ENCODE measurements around the gene GPR31.
"Not testable (repeated sequence)": the region's sequence is repeated elsewhere in the genome, so short reads cannot be mapped to it uniquely, and the experiment has no call there.

The GPR31 gene

GRCh38 chr6:167157863-167158262 lies at the start of gene GPR31:
Gene GPR31, minus strand, starts transcription at chr6:167157980. Its CDS starts 149 bp downstream, at chr6:167157831.
- no peak for DNase-seq

- no peak for DNase-seq
Observed at GRCh38 chr6:167207527-167207926, 49.7 kb upstream of the GPR31 start.

GRCh38 chr6:167205316-167205715 lies 47.5 kb upstream of the GPR31 start:
- not testable (repeated sequence) for DNase-seq

- DNase-seq: not testable (repeated sequence)
Observed at GRCh38 chr6:167204059-167204348, 46.2 kb upstream of the GPR31 start.

- peak in 5 of 56 donors; percentile 9 to 29 (median 18) for DNase-seq
Observed at GRCh38 chr6:167203261-167204058, 45.7 kb upstream of the GPR31 start.

GRCh38 chr6:167202613-167203012 lies 44.8 kb upstream of the GPR31 start:
- DNase-seq: not testable (repeated sequence)

GRCh38 chr6:167200806-167201205 lies 43.0 kb upstream of the GPR31 start:
- DNase-seq: no peak

GRCh38 chr6:167195941-167196610 lies 38.3 kb upstream of the GPR31 start:
- DNase-seq: not testable (repeated sequence)

- DNase-seq: not testable (repeated sequence)
Observed at GRCh38 chr6:167193515-167194125, 35.8 kb upstream of the GPR31 start.

- DNase-seq: not testable (repeated sequence)
Observed at GRCh38 chr6:167191043-167191583, 33.3 kb upstream of the GPR31 start.

GRCh38 chr6:167187275-167187674 lies 29.5 kb upstream of the GPR31 start:
- not testable (repeated sequence) for DNase-seq

- DNase-seq: not testable (repeated sequence)
Observed at GRCh38 chr6:167185101-167185500, 27.3 kb upstream of the GPR31 start.

- not testable (repeated sequence) for DNase-seq
Observed at GRCh38 chr6:167182913-167183314, 25.1 kb upstream of the GPR31 start.

- not testable (repeated sequence) for DNase-seq
Observed at GRCh38 chr6:167181351-167181750, 23.6 kb upstream of the GPR31 start.

GRCh38 chr6:167180086-167180485 lies 22.3 kb upstream of the GPR31 start:
- not testable (repeated sequence) for DNase-seq

- DNase-seq: not testable (repeated sequence)
Observed at GRCh38 chr6:167178896-167179655, 21.3 kb upstream of the GPR31 start.

GRCh38 chr6:167177271-167177670 lies 19.5 kb upstream of the GPR31 start:
- DNase-seq: not testable (repeated sequence)

GRCh38 chr6:167172011-167172410 lies 14.2 kb upstream of the GPR31 start:
- DNase-seq: not testable (repeated sequence)

- not testable (repeated sequence) for DNase-seq
Observed at GRCh38 chr6:167171300-167171699, 13.5 kb upstream of the GPR31 start.

- DNase-seq: not testable (repeated sequence)
Observed at GRCh38 chr6:167169867-167170266, 12.1 kb upstream of the GPR31 start.

- not testable (repeated sequence) for DNase-seq
Observed at GRCh38 chr6:167168296-167168695, 10.5 kb upstream of the GPR31 start.

Data from amygdala (tissue), 56 donors.